H9 (cell line): ENCODE results near the gene SLC10A4. TPM values are rescaled to one million over a fixed set of nuclear protein-coding genes. Genes with fewer than 3 reads are reported as not detected.

Experiments
- DNase-seq: peaks from one replicate; pipeline ENCODE4 v3.0.0-alpha.2; 2017
- H2AFZ ChIP-seq: one replicate; pipeline ENCODE4 v1.6.1; 2013; ENCODE audit warnings: mild to moderate bottlenecking, low read length, control low read depth, moderate library complexity
- H2AK5ac ChIP-seq: 2 replicates; pipeline ENCODE4 v1.6.1; 2013; ENCODE audit warnings: low read length, control low read depth, mixed read lengths; ENCODE audit not compliant: insufficient read length
- H2BK120ac ChIP-seq: one replicate; pipeline ENCODE4 v1.6.1; 2013; ENCODE audit warnings: low read depth, mild to moderate bottlenecking, low read length, control low read depth, inconsistent platforms; ENCODE audit not compliant: poor library complexity, severe bottlenecking
- H2BK12ac ChIP-seq: 2 replicates; pipeline ENCODE4 v1.6.1; 2013; ENCODE audit warnings: low read length, control low read depth, mixed read lengths, low read depth; ENCODE audit not compliant: insufficient read length
- H2BK15ac ChIP-seq: 2 replicates; pipeline ENCODE4 v1.6.1; 2013; ENCODE audit warnings: low read depth, low read length, control low read depth
- H2BK20ac ChIP-seq: one replicate; pipeline ENCODE4 v1.6.1; 2013; ENCODE audit warnings: low read depth, mild to moderate bottlenecking, low read length, control low read depth, inconsistent platforms; ENCODE audit not compliant: poor library complexity, severe bottlenecking
- H2BK5ac ChIP-seq: 2 replicates; pipeline ENCODE4 v1.6.1; 2013; ENCODE audit warnings: low read length, control low read depth, mixed read lengths; ENCODE audit not compliant: insufficient read length
- H3K14ac ChIP-seq: 2 replicates; pipeline ENCODE4 v1.6.1; 2013; ENCODE audit warnings: low read length, control low read depth; ENCODE audit not compliant: insufficient read depth
- H3K18ac ChIP-seq: 2 replicates; pipeline ENCODE4 v1.6.1; 2013; ENCODE audit warnings: low read depth, mild to moderate bottlenecking, mixed read lengths, low read length, control low read depth; ENCODE audit not compliant: insufficient read length
- H3K23ac ChIP-seq: 2 replicates; pipeline ENCODE4 v1.6.1; 2013; ENCODE audit warnings: low read length, control low read depth, mixed read lengths, low read depth; ENCODE audit not compliant: insufficient read length
- H3K23me2 ChIP-seq: 2 replicates; pipeline ENCODE4 v1.6.1; 2013; ENCODE audit warnings: low read depth, mild to moderate bottlenecking, mixed read lengths, low read length, control low read depth; ENCODE audit not compliant: insufficient read length, poor library complexity, severe bottlenecking
- H3K27ac ChIP-seq: 2 replicates; pipeline ENCODE4 v1.5.1; 2013; ENCODE audit warnings: low read length, control low read depth, mixed read lengths, low read depth; ENCODE audit not compliant: insufficient read length
- H3K27me3 ChIP-seq: 2 replicates; pipeline ENCODE4 v1.6.1; 2013; ENCODE audit warnings: low read length, control low read depth, inconsistent platforms; ENCODE audit not compliant: insufficient read depth
- H3K4ac ChIP-seq: 2 replicates; pipeline ENCODE4 v1.6.1; 2013; ENCODE audit warnings: low read depth, mild to moderate bottlenecking, control low read depth, inconsistent platforms, low read length, moderate library complexity
- H3K4me1 ChIP-seq: 2 replicates; pipeline ENCODE4 v1.6.1; 2013; ENCODE audit warnings: low read length, control low read depth, inconsistent platforms; ENCODE audit not compliant: insufficient read depth
- H3K4me2 ChIP-seq: 2 replicates; pipeline ENCODE4 v1.6.1; 2013; ENCODE audit warnings: low read length, control low read depth, mixed read lengths; ENCODE audit not compliant: insufficient read length, insufficient read depth
- H3K56ac ChIP-seq: 2 replicates; pipeline ENCODE4 v1.6.1; 2013; ENCODE audit warnings: low read depth, mild to moderate bottlenecking, mixed read lengths, low read length, control low read depth; ENCODE audit not compliant: insufficient read length
- H3K79me1 ChIP-seq: 2 replicates; pipeline ENCODE4 v1.6.1; 2013; ENCODE audit warnings: low read depth, mild to moderate bottlenecking, moderate library complexity, low read length, control low read depth, inconsistent platforms; ENCODE audit not compliant: insufficient read depth, poor library complexity, severe bottlenecking
- H3K79me2 ChIP-seq: 2 replicates; pipeline ENCODE4 v1.6.1; 2013; ENCODE audit warnings: low read length, control low read depth, inconsistent platforms; ENCODE audit not compliant: insufficient read depth
- H3K9ac ChIP-seq: 2 replicates; pipeline ENCODE4 v1.6.1; 2013; ENCODE audit warnings: low read length, control low read depth, mixed read lengths; ENCODE audit not compliant: insufficient read length; ENCODE audit errors: extremely low read depth
- H3K9me3 ChIP-seq: one replicate; pipeline ENCODE4 v1.6.1; 2013; ENCODE audit warnings: low read depth, low read length, inconsistent platforms; ENCODE audit not compliant: control insufficient read depth
- H3T11ph ChIP-seq: one replicate; pipeline ENCODE4 v1.6.1; 2013; ENCODE audit warnings: mild to moderate bottlenecking, low read length, control low read depth, inconsistent platforms
- H4K20me1 ChIP-seq: one replicate; pipeline ENCODE4 v1.6.1; 2013; ENCODE audit not compliant: control insufficient read depth, insufficient read length, insufficient read depth
- H4K5ac ChIP-seq: 2 replicates; pipeline ENCODE4 v1.6.1; 2013; ENCODE audit warnings: low read depth, mild to moderate bottlenecking, mixed read lengths, low read length, control low read depth; ENCODE audit not compliant: insufficient read length
- H4K8ac ChIP-seq: replicated peaks from 2 replicates; pipeline ENCODE4 v1.6.1; 2013; ENCODE audit warnings: low read length, control low read depth, mixed read lengths, low read depth; ENCODE audit not compliant: insufficient read length
- H4K91ac ChIP-seq: 2 replicates; pipeline ENCODE4 v1.6.1; 2013; ENCODE audit warnings: low read depth, mild to moderate bottlenecking, moderate library complexity, mixed read lengths, low read length, control low read depth; ENCODE audit not compliant: insufficient read length
- H3K27ac Mint-ChIP-seq, 3 experiments: 2 replicates in 2 of 3; 3 replicates in 1 of 3; pipeline ENCODE4 v1.8.0; 2020 to 2021; ENCODE audit warnings: mixed read lengths in 3 of 3, mild to moderate bottlenecking in 1 of 3, moderate library complexity in 1 of 3
- H3K27me3 Mint-ChIP-seq: 2 replicates; pipeline ENCODE4 v1.8.0; 2021; ENCODE audit warnings: low read depth, mild to moderate bottlenecking, moderate library complexity, mixed read lengths
- H3K36me3 Mint-ChIP-seq, 3 experiments: 2 replicates in 2 of 3; 3 replicates in 1 of 3; pipeline ENCODE4 v1.8.0; 2020 to 2021; ENCODE audit warnings: low read depth in 3 of 3, mixed read lengths in 3 of 3; ENCODE audit not compliant: insufficient read depth in 1 of 3
- H3K4me1 Mint-ChIP-seq, 2 experiments: 2 replicates each; pipeline ENCODE4 v1.8.0; 2020; ENCODE audit warnings: mixed read lengths in 2 of 2
- H3K4me3 Mint-ChIP-seq, 2 experiments: 2 replicates in 1 of 2; 3 replicates in 1 of 2; pipeline ENCODE4 v1.8.0; 2020 to 2021; ENCODE audit warnings: mild to moderate bottlenecking in 2 of 2, mixed read lengths in 2 of 2, moderate library complexity in 1 of 2
- H3K9me3 Mint-ChIP-seq, 2 experiments: 2 replicates in 1 of 2; 3 replicates in 1 of 2; pipeline ENCODE4 v1.8.0; 2020; ENCODE audit warnings: mild to moderate bottlenecking in 2 of 2, mixed read lengths in 2 of 2, moderate library complexity in 1 of 2
- CTCF ChIP-seq: fragments of 200-600 bp; sonication (generic); conservative IDR thresholded peaks from 3 replicates; pipeline ENCODE4 v1.8.0; 2021; ENCODE audit warnings: antibody characterized with exemption, mild to moderate bottlenecking
- WGBS: extraction: QIAGEN DNeasy Blood & Tissue Kit; methylation state at CpG from one replicate; pipeline ENCODE4 v1.1.7; 2013; ENCODE audit warnings: missing lambda C conversion rate, low lambda C conversion rate, mixed read lengths; ENCODE audit not compliant: insufficient read length; ENCODE audit errors: extremely low coverage; 5-methylcytosine and 5-hydroxymethylcytosine counted together
- total RNA-seq: library from RNA; stranded (reverse); gene quantifications from 2 replicates; pipeline ENCODE4 v1.2.1, GENCODE V29; 2021

The SLC10A4 gene
- total RNA-seq, 1 experiment from 2014 or later = 1.7 TPM

GRCh38 chr4:48489683-48490011 lies 6.5 kb downstream of the SLC10A4 start:
- peaks cover 5% of the 10 kb centered on the region for H3K23me2 ChIP-seq
- no peaks in the 10 kb centered on the region for H3K4me1 ChIP-seq
- H3K18ac ChIP-seq = no peak overlapping the region
- peak overlapping the region; percentile 57 to 83 for H3K4me3 Mint-ChIP-seq
- no peaks in the 10 kb centered on the region for H3K79me2 ChIP-seq
- H3K56ac ChIP-seq = no peak overlapping the region
- H3K27ac ChIP-seq = no peak overlapping the region
- H2BK15ac ChIP-seq = no peak overlapping the region
- H3K23ac ChIP-seq = no peak overlapping the region
- no peak for TF ChIP-seq CTCF
- no peak overlapping the region for H2AFZ ChIP-seq
- no peak overlapping the region for H2BK12ac ChIP-seq
- H3T11ph ChIP-seq = no peak overlapping the region
- peak; percentile 46 for DNase-seq
- H3K4me2 ChIP-seq = peak overlapping the region; percentile 60
- H2AK5ac ChIP-seq = no peak overlapping the region
- H3K9me3 ChIP-seq = no peaks in the 10 kb centered on the region
- peaks cover 72% of the 10 kb centered on the region for H3K27me3 Mint-ChIP-seq
- H4K5ac ChIP-seq = no peak overlapping the region
- H3K79me1 ChIP-seq = no peaks in the 10 kb centered on the region
- H4K8ac ChIP-seq = no peak overlapping the region
- H4K91ac ChIP-seq = no peak overlapping the region
- no peaks in the 10 kb centered on the region for H3K9me3 Mint-ChIP-seq
- no peaks in the 10 kb centered on the region for H4K20me1 ChIP-seq
- no peak overlapping the region for H3K4ac ChIP-seq
- no peak overlapping the region for H2BK120ac ChIP-seq
- H3K36me3 Mint-ChIP-seq = no peaks in the 10 kb centered on the region; a peak in 1 of 7 replicates
- no peak overlapping the region for H3K27ac Mint-ChIP-seq
- no peak overlapping the region for H2BK20ac ChIP-seq
- peaks cover 7 to 12% of the 10 kb centered on the region in 2 experiments for H3K4me1 Mint-ChIP-seq
- H2BK5ac ChIP-seq = no peak overlapping the region
- WGBS = no CpG with 5 or more reads among the region's 14 CpGs
- no peak overlapping the region for H3K9ac ChIP-seq
- peaks cover 13% of the 10 kb centered on the region; the same call in 1 of the 2 replicates for H3K27me3 ChIP-seq
- H3K14ac ChIP-seq = no peak overlapping the region
